Measurements from ENCODE around the gene CCNY.

The CCNY gene

DNA sequence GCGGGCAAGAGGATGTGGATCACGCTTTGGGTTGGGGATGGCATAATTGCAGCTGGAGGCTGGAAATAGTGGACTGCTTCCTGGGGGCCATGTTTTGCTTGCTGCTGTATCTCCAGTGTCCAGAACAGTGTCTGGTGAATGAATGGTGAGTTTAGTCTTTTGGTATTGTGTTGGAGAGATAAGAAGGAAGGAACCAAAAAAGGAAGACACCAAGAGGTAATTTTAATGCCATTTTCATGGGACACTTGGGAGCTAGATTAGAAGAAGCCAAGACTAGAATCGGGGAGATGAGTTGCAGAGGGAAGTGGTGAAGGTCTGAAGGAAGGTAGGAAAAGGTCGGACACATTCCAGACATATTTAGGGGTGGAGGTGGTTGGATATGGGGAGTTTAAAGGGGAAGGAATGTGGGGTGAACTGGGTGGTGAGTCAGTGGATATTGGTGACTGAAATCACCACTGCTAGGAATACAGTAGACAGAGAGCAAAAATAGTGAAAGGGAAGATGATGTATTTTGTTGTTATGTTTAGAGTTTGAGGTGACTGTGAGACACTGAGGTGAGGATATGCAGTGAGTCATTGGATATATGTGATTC lies 76.7 kb downstream of the CCNY start:
- no peak overlapping the region for H3K9ac ChIP-seq (ENCODE audit: low read depth, low read length, poor library complexity, severe bottlenecking)
- no peak overlapping the region for H2AFZ ChIP-seq (ENCODE audit: low read length)
- TF ChIP-seq EZH2phosphoT487 (IDR thresholded peaks at IDR 0.05; ENCODE audit: borderline replicate concordance), result no peak
- TF ChIP-seq, protein P1, sequence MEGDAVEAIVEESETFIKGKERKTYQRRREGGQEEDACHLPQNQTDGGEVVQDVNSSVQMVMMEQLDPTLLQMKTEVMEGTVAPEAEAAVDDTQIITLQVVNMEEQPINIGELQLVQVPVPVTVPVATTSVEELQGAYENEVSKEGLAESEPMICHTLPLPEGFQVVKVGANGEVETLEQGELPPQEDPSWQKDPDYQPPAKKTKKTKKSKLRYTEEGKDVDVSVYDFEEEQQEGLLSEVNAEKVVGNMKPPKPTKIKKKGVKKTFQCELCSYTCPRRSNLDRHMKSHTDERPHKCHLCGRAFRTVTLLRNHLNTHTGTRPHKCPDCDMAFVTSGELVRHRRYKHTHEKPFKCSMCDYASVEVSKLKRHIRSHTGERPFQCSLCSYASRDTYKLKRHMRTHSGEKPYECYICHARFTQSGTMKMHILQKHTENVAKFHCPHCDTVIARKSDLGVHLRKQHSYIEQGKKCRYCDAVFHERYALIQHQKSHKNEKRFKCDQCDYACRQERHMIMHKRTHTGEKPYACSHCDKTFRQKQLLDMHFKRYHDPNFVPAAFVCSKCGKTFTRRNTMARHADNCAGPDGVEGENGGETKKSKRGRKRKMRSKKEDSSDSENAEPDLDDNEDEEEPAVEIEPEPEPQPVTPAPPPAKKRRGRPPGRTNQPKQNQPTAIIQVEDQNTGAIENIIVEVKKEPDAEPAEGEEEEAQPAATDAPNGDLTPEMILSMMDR (conservative IDR thresholded peaks at IDR 0.05; ENCODE audit: low read length), result no peak
- peaks cover 100% of the 10 kb centered on the region for H3K79me2 ChIP-seq (ENCODE audit: insufficient read depth, low read length)
- H3K36me3 ChIP-seq (ENCODE audit: insufficient read depth, low read length), result no peaks in the 10 kb centered on the region
- H3K9me3 ChIP-seq (ENCODE audit: insufficient read depth, low read depth, low read length), result no peaks in the 10 kb centered on the region
- peaks cover 57% of the 10 kb centered on the region for H4K20me1 ChIP-seq (ENCODE audit: insufficient read depth, low read length, poor library complexity, severe bottlenecking)
- H3K4me3 ChIP-seq (ENCODE audit: low read length, poor library complexity, severe bottlenecking), result no peak overlapping the region
- no peaks in the 10 kb centered on the region for H3K27me3 ChIP-seq (ENCODE audit: insufficient read depth, low read length, poor library complexity, severe bottlenecking)
- H3K4me1 ChIP-seq (ENCODE audit: insufficient read depth, low read length, poor library complexity, severe bottlenecking), result peaks cover 51% of the 10 kb centered on the region
- H3F3A ChIP-seq (ENCODE audit: low read depth), result no peaks in the 10 kb centered on the region
- no peak overlapping the region for H3K4me2 ChIP-seq (ENCODE audit: low read depth, low read length, poor library complexity, severe bottlenecking)
- H3K9me2 ChIP-seq (replicated peaks; ENCODE audit: low read depth, low read length), result no peaks in the 10 kb centered on the region

DNA sequence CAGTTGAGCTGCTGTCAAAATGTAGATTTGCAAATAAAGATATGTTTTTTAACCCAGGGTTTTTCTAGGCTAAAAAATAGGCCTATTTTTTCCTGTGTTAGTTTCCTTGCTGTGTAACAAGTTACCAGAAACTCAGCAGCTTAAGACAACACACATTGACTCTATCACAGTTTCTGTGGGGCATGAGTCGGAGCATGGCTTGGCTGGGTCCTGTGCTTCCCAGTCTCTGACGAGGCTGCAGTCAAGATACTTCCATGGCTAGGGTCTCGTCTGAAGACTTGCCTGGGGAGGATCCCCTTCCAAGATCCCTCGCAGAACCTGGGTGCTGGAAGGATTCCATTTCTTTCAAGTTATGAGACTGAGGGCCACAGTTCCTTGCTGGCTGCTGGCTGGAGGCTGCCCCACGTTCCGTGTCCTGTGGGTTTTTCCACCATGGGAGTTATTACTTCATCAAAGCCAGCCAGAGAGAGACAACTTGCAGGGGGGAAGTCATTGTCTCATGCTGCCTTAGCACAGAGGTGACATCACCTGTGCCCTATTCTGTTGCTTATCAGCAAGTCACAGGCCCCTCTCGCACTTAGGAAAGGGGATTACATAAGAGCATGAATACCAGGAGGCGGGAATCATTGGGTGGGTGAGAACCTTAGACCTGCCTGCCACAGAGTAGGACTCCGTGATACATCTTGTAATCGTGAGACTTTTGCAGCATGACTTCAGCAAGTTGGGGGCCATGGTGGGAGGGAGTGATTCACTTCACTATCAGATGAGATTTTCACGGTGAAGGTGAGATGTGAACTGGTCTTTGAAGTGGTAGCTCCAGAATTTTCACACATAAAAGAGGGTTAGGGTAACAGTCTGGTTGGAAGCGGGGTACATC lies 77.9 kb downstream of the CCNY start:
- Histone ChIP-seq H3K36me3 (ENCODE audit: insufficient read depth, low read length) (no peaks in the 10 kb centered on the region), H3K4me2 (ENCODE audit: low read depth, low read length, poor library complexity, severe bottlenecking) (no peak overlapping the region), H2AFZ (ENCODE audit: low read length) (no peak overlapping the region), H3K79me2 (ENCODE audit: insufficient read depth, low read length) (peaks cover 100% of the 10 kb centered on the region), H3F3A (ENCODE audit: low read depth) (no peaks in the 10 kb centered on the region), H3K9ac (ENCODE audit: low read depth, low read length, poor library complexity, severe bottlenecking) (no peak overlapping the region), H3K9me3 (ENCODE audit: insufficient read depth, low read depth, low read length) (no peaks in the 10 kb centered on the region), H4K20me1 (ENCODE audit: insufficient read depth, low read length, poor library complexity, severe bottlenecking) (peaks cover 48% of the 10 kb centered on the region), H3K4me3 (ENCODE audit: low read length, poor library complexity, severe bottlenecking) (no peak overlapping the region), H3K4me1 (ENCODE audit: insufficient read depth, low read length, poor library complexity, severe bottlenecking) (peaks cover 44% of the 10 kb centered on the region), H3K9me2 (replicated peaks; ENCODE audit: low read depth, low read length) (no peaks in the 10 kb centered on the region), H3K27me3 (ENCODE audit: insufficient read depth, low read length, poor library complexity, severe bottlenecking) (no peaks in the 10 kb centered on the region)
- TF ChIP-seq EZH2phosphoT487 (IDR thresholded peaks at IDR 0.05; ENCODE audit: borderline replicate concordance), result no peak
- TF ChIP-seq, protein P1 (conservative IDR thresholded peaks at IDR 0.05; ENCODE audit: low read length), result no peak

DNA sequence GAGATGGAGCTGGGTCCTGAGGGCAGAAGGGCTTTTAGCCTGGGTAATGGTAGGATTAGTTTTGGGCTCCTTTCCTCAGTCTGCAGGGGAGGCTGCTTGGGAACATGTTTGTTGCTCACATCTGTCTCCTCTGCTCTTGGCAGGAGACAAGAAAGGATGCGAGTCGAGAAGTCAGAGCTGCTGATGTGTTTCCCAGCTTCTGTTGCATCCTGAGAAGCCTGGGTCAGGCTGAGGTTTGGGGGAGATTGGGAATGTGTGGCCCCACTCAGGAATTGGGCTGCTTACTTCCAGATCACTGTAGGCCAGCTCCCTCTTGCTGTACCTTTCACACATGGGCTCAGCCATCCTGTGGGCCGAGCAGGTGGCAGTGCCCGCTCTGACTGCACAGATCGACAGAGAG lies 79.2 kb downstream of the CCNY start:
- H3K4me3 ChIP-seq (ENCODE audit: low read length, poor library complexity, severe bottlenecking), result no peak overlapping the region
- no peaks in the 10 kb centered on the region; the same call in 1 of the 2 replicates for H3K36me3 ChIP-seq (ENCODE audit: insufficient read depth, low read length)
- peaks cover 100% of the 10 kb centered on the region for H3K79me2 ChIP-seq (ENCODE audit: insufficient read depth, low read length)
- no peaks in the 10 kb centered on the region for H3K9me3 ChIP-seq (ENCODE audit: insufficient read depth, low read depth, low read length)
- peaks cover 40% of the 10 kb centered on the region for H4K20me1 ChIP-seq (ENCODE audit: insufficient read depth, low read length, poor library complexity, severe bottlenecking)
- H2AFZ ChIP-seq (ENCODE audit: low read length), result no peak overlapping the region
- H3K9me2 ChIP-seq (replicated peaks; ENCODE audit: low read depth, low read length), result no peaks in the 10 kb centered on the region
- no peak overlapping the region for H3K9ac ChIP-seq (ENCODE audit: low read depth, low read length, poor library complexity, severe bottlenecking)
- H3F3A ChIP-seq (ENCODE audit: low read depth), result no peaks in the 10 kb centered on the region
- no peak overlapping the region for H3K4me2 ChIP-seq (ENCODE audit: low read depth, low read length, poor library complexity, severe bottlenecking)
- H3K4me1 ChIP-seq (ENCODE audit: insufficient read depth, low read length, poor library complexity, severe bottlenecking), result peaks cover 42% of the 10 kb centered on the region
- no peaks in the 10 kb centered on the region for H3K27me3 ChIP-seq (ENCODE audit: insufficient read depth, low read length, poor library complexity, severe bottlenecking)
- no peak for TF ChIP-seq EZH2phosphoT487 (IDR thresholded peaks at IDR 0.05; ENCODE audit: borderline replicate concordance)
- TF ChIP-seq, protein P1 (conservative IDR thresholded peaks at IDR 0.05; ENCODE audit: low read length), result no peak

All from Loucy (cell line).